H1 (cell line): ENCODE data around the gene TECPR2. TPM values are rescaled to one million over a fixed set of nuclear protein-coding genes. Genes with fewer than 3 reads are reported as not detected.

ENCODE experiments used
- CTCF ChIA-PET: fragments of 300-600 bp; sonication (Branson Sonifier 250); formaldehyde crosslinking; loops from one replicate; lab custom pipeline; 2021; ENCODE audit not compliant: partially characterized antibody; lab: Charles Lee
- POLR2A ChIA-PET: fragments of 300-600 bp; sonication (Branson Sonifier 250); formaldehyde crosslinking; loops from one replicate; lab custom pipeline; 2021; ENCODE audit warnings: inconsistent platforms; ENCODE audit not compliant: partially characterized antibody; lab: Charles Lee
- DNase-seq, 2 experiments: peaks; one replicate each; pipeline versions ENCODE4 v3.0.0 to v3.0.0-alpha.2; 2010 to 2022; ENCODE audit warnings: low spot score in 2 of 2, low read depth in 1 of 2, mixed read lengths in 1 of 2
- FAIRE-seq: peaks from 2 replicates; lab custom pipeline; 2011; peaks lifted over from hg19 to GRCh38; lab: Jason Lieb, UNC
- H2AFZ ChIP-seq: 2 replicates; pipeline ENCODE4 v1.8.1; 2012; ENCODE audit warnings: low read length, inconsistent platforms
- H2AK5ac ChIP-seq: 2 replicates; pipeline ENCODE4 v1.6.1; 2013; ENCODE audit warnings: low read depth, low read length
- H2BK120ac ChIP-seq: replicated peaks from 2 replicates; pipeline ENCODE3; 2013; ENCODE audit warnings: low read depth, low read length, inconsistent platforms
- H2BK12ac ChIP-seq: 2 replicates; pipeline ENCODE4 v1.6.1; 2013; ENCODE audit warnings: low read depth, low read length
- H2BK15ac ChIP-seq: 2 replicates; pipeline ENCODE4 v1.6.1; 2013; ENCODE audit warnings: low read length
- H2BK20ac ChIP-seq: 2 replicates; pipeline ENCODE4 v1.6.1; 2013; ENCODE audit warnings: low read length
- H2BK5ac ChIP-seq: 2 replicates; pipeline ENCODE4 v1.6.1; 2013; ENCODE audit warnings: low read depth, low read length
- H3K14ac ChIP-seq: 2 replicates; pipeline ENCODE4 v1.6.1; 2013; ENCODE audit warnings: inconsistent platforms; ENCODE audit not compliant: insufficient read length
- H3K18ac ChIP-seq: 2 replicates; pipeline ENCODE4 v1.6.1; 2013; ENCODE audit warnings: low read length; ENCODE audit errors: extremely low read depth
- H3K23ac ChIP-seq: 2 replicates; pipeline ENCODE4 v1.6.1; 2013; ENCODE audit warnings: inconsistent platforms; ENCODE audit not compliant: insufficient read length
- H3K23me2 ChIP-seq: 2 replicates; pipeline ENCODE4 v1.6.1; 2013; ENCODE audit warnings: low read depth, low read length
- H3K27ac ChIP-seq: 2 replicates; pipeline ENCODE4 v1.6.1; 2011; ENCODE audit warnings: low read depth, low read length, inconsistent platforms
- H3K27me3 ChIP-seq, 4 experiments: replicated peaks in 1 of 4; 1 replicate in 1 of 4; 2 replicates in 3 of 4; pipeline versions ENCODE4 v1.6.1 to v1.8.1; 2011 to 2013; ENCODE audit warnings: low read length in 3 of 4, mild to moderate bottlenecking in 3 of 4, inconsistent platforms in 2 of 4, mixed read lengths in 2 of 4, moderate library complexity in 1 of 4; ENCODE audit not compliant: control insufficient read depth in 3 of 4, insufficient read depth in 3 of 4; ENCODE audit errors: extremely low read depth in 1 of 4
- H3K36me3 ChIP-seq, 4 experiments: 2 replicates each; pipeline versions ENCODE4 v1.6.1 to v1.8.1; 2011 to 2013; ENCODE audit warnings: mild to moderate bottlenecking in 4 of 4, low read length in 3 of 4, moderate library complexity in 2 of 4, control low read depth in 1 of 4, inconsistent platforms in 1 of 4; ENCODE audit not compliant: insufficient read depth in 4 of 4, control insufficient read depth in 2 of 4
- H3K4ac ChIP-seq: replicated peaks from 2 replicates; pipeline ENCODE3; 2013; ENCODE audit warnings: low read length, low read depth, mixed read lengths, inconsistent platforms; ENCODE audit not compliant: insufficient read length
- H3K4me1 ChIP-seq, 4 experiments: replicated peaks in 1 of 4; 1 replicate in 1 of 4; 2 replicates in 3 of 4; pipeline versions ENCODE4 v1.6.1 to v1.8.1; 2011 to 2013; ENCODE audit warnings: low read length in 3 of 4, inconsistent platforms in 2 of 4, mixed read lengths in 1 of 4; ENCODE audit not compliant: insufficient read depth in 4 of 4, control insufficient read depth in 3 of 4
- H3K4me2 ChIP-seq, 2 experiments: 2 replicates each; pipeline versions ENCODE4 v1.6.1 to v1.8.1; 2011 to 2013; ENCODE audit warnings: low read depth in 2 of 2, low read length in 2 of 2, control low read depth in 1 of 2, inconsistent platforms in 1 of 2, mild to moderate bottlenecking in 1 of 2; ENCODE audit not compliant: insufficient read depth in 1 of 2
- H3K4me3 ChIP-seq, 4 experiments: fragments of 200-600, 300-600 bp in 1 of 4; sonication (generic), shearing (Covaris generic), sonication (Bioruptor Twin) in 1 of 4; 2 replicates each; pipeline versions ENCODE4 v1.5.1 to v1.8.1; 2011 to 2016; ENCODE audit warnings: low read length in 4 of 4, low read depth in 3 of 4, control low read depth in 2 of 4, inconsistent platforms in 2 of 4, mild to moderate bottlenecking in 2 of 4, mixed read lengths in 1 of 4, moderate library complexity in 1 of 4; ENCODE audit not compliant: insufficient read depth in 2 of 4; ENCODE audit errors: extremely low read depth in 1 of 4
- H3K56ac ChIP-seq: replicated peaks from 2 replicates; pipeline ENCODE3; 2013; ENCODE audit warnings: low read depth, mild to moderate bottlenecking, mixed read lengths, low read length, inconsistent platforms; ENCODE audit not compliant: insufficient read length
- H3K79me1 ChIP-seq: 2 replicates; pipeline ENCODE4 v1.6.1; 2013; ENCODE audit warnings: low read depth, low read length, control low read depth
- H3K79me2 ChIP-seq, 2 experiments: 2 replicates each; pipeline versions ENCODE4 v1.6.1 to v1.8.1; 2012 to 2013; ENCODE audit warnings: low read length in 2 of 2, mild to moderate bottlenecking in 2 of 2, inconsistent platforms in 1 of 2; ENCODE audit not compliant: insufficient read depth in 2 of 2, control insufficient read depth in 1 of 2
- H3K9ac ChIP-seq, 4 experiments: replicated peaks in 1 of 4; 1 replicate in 1 of 4; 2 replicates in 3 of 4; pipeline versions ENCODE4 v1.6.1 to v1.8.1; 2011 to 2013; ENCODE audit warnings: low read depth in 3 of 4, low read length in 3 of 4, control low read depth in 2 of 4, mild to moderate bottlenecking in 2 of 4, moderate library complexity in 2 of 4, inconsistent platforms in 1 of 4; ENCODE audit errors: extremely low read depth in 1 of 4
- H3K9me3 ChIP-seq, 2 experiments: 2 replicates each; pipeline versions ENCODE4 v1.6.1 to v1.8.1; 2012 to 2013; ENCODE audit warnings: mild to moderate bottlenecking in 2 of 2, moderate library complexity in 2 of 2, control low read depth in 1 of 2, inconsistent platforms in 1 of 2, low read depth in 1 of 2, low read length in 1 of 2, mixed read lengths in 1 of 2; ENCODE audit not compliant: insufficient read depth in 2 of 2
- H4K20me1 ChIP-seq, 2 experiments: replicated peaks in 1 of 2; 2 replicates each; pipeline versions ENCODE3 to v1.8.1; 2011 to 2013; ENCODE audit warnings: inconsistent platforms in 2 of 2, low read length in 2 of 2, mild to moderate bottlenecking in 1 of 2; ENCODE audit not compliant: insufficient read depth in 2 of 2, control insufficient read depth in 1 of 2
- H4K5ac ChIP-seq: 2 replicates; pipeline ENCODE4 v1.6.1; 2013; ENCODE audit warnings: low read length, low read depth, mixed read lengths, inconsistent platforms; ENCODE audit not compliant: insufficient read length
- H4K8ac ChIP-seq: 2 replicates; pipeline ENCODE4 v1.8.0; 2013; ENCODE audit warnings: mild to moderate bottlenecking, moderate library complexity, low read length, inconsistent platforms; ENCODE audit not compliant: insufficient read depth; ENCODE audit errors: extremely low read depth
- H4K91ac ChIP-seq: replicated peaks from 2 replicates; pipeline ENCODE3; 2013; ENCODE audit warnings: low read length, mixed read lengths, inconsistent platforms; ENCODE audit not compliant: insufficient read length
- CTCF ChIP-seq, 3 experiments: IDR thresholded peaks; 1 replicate in 2 of 3; 2 replicates in 1 of 3; pipeline versions ENCODE4 v1.5.1 to v1.6.1; 2011; ENCODE audit warnings: low read length in 3 of 3, mild to moderate bottlenecking in 3 of 3, inconsistent platforms in 2 of 3, low read depth in 1 of 3, moderate library complexity in 1 of 3; ENCODE audit not compliant: insufficient read depth in 1 of 3; ENCODE audit errors: control extremely low read depth in 1 of 3
- RAD21 ChIP-seq, 2 experiments: IDR thresholded peaks in 1 of 2; conservative IDR thresholded peaks in 1 of 2; 2 replicates each; pipeline ENCODE4 v1.6.1; 2011; ENCODE audit warnings: low read depth in 2 of 2, low read length in 2 of 2, improper control_type of control experiment in 1 of 2, inconsistent platforms in 1 of 2, mild to moderate bottlenecking in 1 of 2, moderate library complexity in 1 of 2
- SP1 ChIP-seq: IDR thresholded peaks from 2 replicates; pipeline ENCODE4 v1.6.1; 2011; ENCODE audit warnings: low read depth, low read length
- SP2 ChIP-seq: IDR thresholded peaks from 2 replicates; pipeline ENCODE4 v1.6.1; 2012; ENCODE audit warnings: mild to moderate bottlenecking, low read length, inconsistent platforms
- WGBS, 2 experiments: shearing (Covaris generic) in 1 of 2; methylation state at CpG; one replicate each; pipeline versions ENCODE4 v1.1.6 to v1.1.7; 2013 to 2015; ENCODE audit warnings: low lambda C conversion rate in 2 of 2, mixed read lengths in 2 of 2, inconsistent platforms in 1 of 2, low coverage in 1 of 2, missing lambda C conversion rate in 1 of 2; ENCODE audit not compliant: insufficient replicate concordance in 2 of 2, insufficient coverage in 1 of 2, insufficient read length in 1 of 2; ENCODE audit errors: extremely low coverage in 1 of 2, missing lambda C conversion rate in 1 of 2; 5-methylcytosine and 5-hydroxymethylcytosine counted together
- polyA plus RNA-seq, 7 experiments: library from polyadenylated mRNA; depleted of rRNA in 3 of 7; stranded (reverse) in 5 of 7; unstranded in 2 of 7; fragments of >200 nt in 5 of 7; fragments of 200-250 nt in 2 of 7; gene quantifications; 1 replicate in 5 of 7; 2 replicates in 1 of 7; 4 replicates in 1 of 7; pipeline versions ENCODE4 v1.2.1 to v1.2.3, GENCODE V29; 2011 to 2013; ENCODE audit warnings: missing spikeins in 2 of 7, mixed read lengths in 2 of 7
- total RNA-seq: library from RNA; stranded (reverse); fragmentation: NEBNext Ultra II Directional; extraction: Animal tissue kit (Norgen Biotek cat#: 25700); gene quantifications from 2 replicates; pipeline ENCODE4 v1.2.1, GENCODE V29; 2021

TECPR2 gene
- total and polyA plus RNA-seq, 2 of the 8 experiments (the other 6 are each of a cell fraction or from before 2014, with no cell fraction given): 6.8 to 19.4 TPM

GRCh38 chr14:102338724-102339123 is 24.0 kb upstream of the TECPR2 start:
- Histone ChIP-seq H3K9ac (peak overlapping the region in 2 of 4 experiments; percentile 25 to 43; a peak in 2 of 7 replicates), H2BK5ac (no peak overlapping the region; the same call in 1 of the 2 replicates), H3K9me3 (no peaks in the 10 kb centered on the region), H4K8ac (no peak overlapping the region; the same call in 1 of the 2 replicates), H3K23ac (no peak overlapping the region), H2AK5ac (no peak overlapping the region), H2BK120ac (no peak overlapping the region), H2BK12ac (no peak overlapping the region), H2BK15ac (no peak overlapping the region; the same call in 1 of the 2 replicates), H3K23me2 (no peaks in the 10 kb centered on the region), H3K4me3 (no peak overlapping the region), H3K27ac (no peak overlapping the region), H3K4ac (no peak overlapping the region), H3K79me1 (no peaks in the 10 kb centered on the region), H4K5ac (no peak overlapping the region), H2AFZ (no peak overlapping the region), H2BK20ac (no peak overlapping the region), H3K14ac (no peak overlapping the region), H3K4me2 (no peak overlapping the region), H4K91ac (no peak overlapping the region), H3K36me3 (peaks cover 2 to 22% (median 2%) of the 10 kb centered on the region in 4 experiments; a peak in 5 of 8 replicates), H3K79me2 (no peaks in the 10 kb centered on the region), H4K20me1 (peaks cover 0 to 2% of the 10 kb centered on the region in 2 experiments), H3K18ac (no peak overlapping the region), H3K4me1 (no peaks in the 10 kb centered on the region; a peak in 1 of 7 replicates), H3K56ac (no peak overlapping the region), H3K27me3 (no peaks in the 10 kb centered on the region)
- DNase-seq: no peak
- 88% methylated on average over 9 of the region's 9 CpGs; no CpG with 5 or more reads in 1 of the 2 experiments for WGBS, 2 experiments
- TF ChIP-seq RAD21 (IDR thresholded peaks at IDR 0.05 in 1 of 2, conservative IDR thresholded peaks at IDR 0.05 in 1 of 2; ENCODE audit: low read depth in 2 of 2, low read length in 2 of 2) (peak in 1 of 2 experiments; percentile 33; a peak in 1 of 4 replicates), CTCF (IDR thresholded peaks at IDR 0.05; ENCODE audit: control extremely low read depth in 1 of 3, insufficient read depth in 1 of 3, low read depth in 1 of 3, low read length in 3 of 3) (peak; percentile 24 to 48 (median 35); a peak in 3 of 4 replicates), SP2 (no peak), SP1 (no peak)
- FAIRE-seq: no peak
- POLR2A ChIA-PET: interaction anchor here (1.2 kb wide), 1 partner anchor 9 kb away, joined by 3 read pairs; no protein-coding TSS in a partner anchor
- CTCF ChIA-PET: interaction anchor here (1.1 to 2.7 kb wide), 5 partner anchors 10 to 160 kb away, joined by 3 to 8 read pairs (median 4); no protein-coding TSS in a partner anchor
